K562 (cell line): ENCODE data around the gene OR9A2. TPM values are rescaled to one million over a fixed set of nuclear protein-coding genes. Genes with fewer than 3 reads are reported as not detected.

Experiments used
- DEAF1 ChIP-seq: fragments of 450-650 bp; formaldehyde crosslinking; IDR thresholded peaks from 2 replicates; pipeline ENCODE4 v1.4.0; 2020; ENCODE audit warnings: mild to moderate bottlenecking, moderate library complexity
- FOXM1 ChIP-seq, 2 experiments: fragments of 450-650 bp in 1 of 2; sonication (generic) in 1 of 2; formaldehyde crosslinking in 1 of 2; IDR thresholded peaks; 2 replicates each; pipeline versions ENCODE4 v1.6.1 to v1.9.0; 2017 to 2022; ENCODE audit warnings: low read depth in 2 of 2, mild to moderate bottlenecking in 2 of 2, missing genetic modification reagents in 1 of 2, moderate library complexity in 1 of 2
- KDM2B ChIP-seq: fragments of 250-450 bp; sonication (Bioruptor Pico); IDR thresholded peaks from 2 replicates; pipeline ENCODE4 v1.8.0; 2021; ENCODE audit warnings: mild to moderate bottlenecking, moderate library complexity
- MLX ChIP-seq, 2 experiments: fragments of 450-650 bp in 1 of 2; sonication (generic) in 1 of 2; formaldehyde crosslinking; conservative IDR thresholded peaks; 2 replicates each; pipeline versions ENCODE4 v1.4.0 to v1.8.1; 2020 to 2022; ENCODE audit warnings: mild to moderate bottlenecking in 1 of 2, missing genetic modification reagents in 1 of 2
- ZBTB43 ChIP-seq: sonication (generic); formaldehyde crosslinking; IDR thresholded peaks from 2 replicates; pipeline ENCODE4 v1.8.0; 2023; ENCODE audit warnings: mild to moderate bottlenecking, missing genetic modification reagents
- polyA plus RNA-seq, 8 experiments: library from polyadenylated mRNA; depleted of rRNA in 4 of 8; stranded (reverse) in 5 of 8; unstranded in 3 of 8; fragments of >200 nt; fragmentation: Nextera tagmentation in 2 of 8; fragmentation: Illumina TruSeq in 1 of 8; extraction: Ambion mirVana in 2 of 8; extraction: Trizol in 1 of 8; gene quantifications; 2 replicates each; pipeline versions ENCODE4 v1.2.1 to v1.2.3, GENCODE V29; 2011 to 2014; ENCODE audit warnings: inconsistent platforms in 1 of 8, missing spikeins in 1 of 8
- total RNA-seq, 7 experiments: library from RNA; depleted of rRNA in 6 of 7; stranded (reverse); fragments of >200 nt in 6 of 7; fragmentation: Illumina TruSeq in 2 of 7; extraction: Trizol in 2 of 7; gene quantifications; 2 replicates each; pipeline versions ENCODE4 v1.2.1 to v1.2.3, GENCODE V29; 2011 to 2021; ENCODE audit warnings: low replicate concordance in 1 of 7

OR9A2 gene
- total and polyA plus RNA-seq, 9 of the 15 experiments (the other 6 are each of a cell fraction or from before 2014, with no cell fraction given): not detected

GRCh38 chr7:143003393-143004051, 23.4 kb downstream of the OR9A2 start (continued):
- TF ChIP-seq MLX (CRISPR knock-in tag; conservative IDR thresholded peaks at IDR 0.05) (no peak), DEAF1 (CRISPR knock-in tag) (peak; percentile 69; the same call in 1 of the 2 replicates), FOXM1 (IDR thresholded peaks at IDR 0.05; ENCODE audit: low read depth) (0 out of 2 replicates have a peak, but pooled peaks have one; percentile 33), FOXM1 (CRISPR knock-in tag; IDR thresholded peaks at IDR 0.05; ENCODE audit: low read depth) (no peak), KDM2B (no peak), ZBTB43 (CRISPR knock-in tag) (no peak)
